Measurements from ENCODE around the gene TCF4.

- no peak for TF ChIP-seq CTCF (IDR thresholded peaks at IDR 0.05)
- TF ChIP-seq POLR2A (IDR thresholded peaks at IDR 0.05), result no peak
These were observed 46.6 kb upstream of the TCF4 start for GRCh38 chr18:55634545-55634944.

All from stomach (tissue), 4 donors.